Occipital lobe (tissue), 2 donors: ENCODE data around the gene TCAP. TPM values are rescaled to one million over a fixed set of nuclear protein-coding genes. Genes with fewer than 3 reads are reported as not detected.

Experiments used
- DNase-seq: peaks from one replicate; lab custom pipeline; 2025; lab: John Stamatoyannopoulos, UW
- total RNA-seq: library from RNA; depleted of rRNA; stranded (reverse); fragments of >200 nt; gene quantifications from one replicate; pipeline ENCODE4 v1.2.3, GENCODE V29; 2014

The TCAP gene
- total RNA-seq, 1 donor from 2014 or later, result 0.47 TPM

DNA sequence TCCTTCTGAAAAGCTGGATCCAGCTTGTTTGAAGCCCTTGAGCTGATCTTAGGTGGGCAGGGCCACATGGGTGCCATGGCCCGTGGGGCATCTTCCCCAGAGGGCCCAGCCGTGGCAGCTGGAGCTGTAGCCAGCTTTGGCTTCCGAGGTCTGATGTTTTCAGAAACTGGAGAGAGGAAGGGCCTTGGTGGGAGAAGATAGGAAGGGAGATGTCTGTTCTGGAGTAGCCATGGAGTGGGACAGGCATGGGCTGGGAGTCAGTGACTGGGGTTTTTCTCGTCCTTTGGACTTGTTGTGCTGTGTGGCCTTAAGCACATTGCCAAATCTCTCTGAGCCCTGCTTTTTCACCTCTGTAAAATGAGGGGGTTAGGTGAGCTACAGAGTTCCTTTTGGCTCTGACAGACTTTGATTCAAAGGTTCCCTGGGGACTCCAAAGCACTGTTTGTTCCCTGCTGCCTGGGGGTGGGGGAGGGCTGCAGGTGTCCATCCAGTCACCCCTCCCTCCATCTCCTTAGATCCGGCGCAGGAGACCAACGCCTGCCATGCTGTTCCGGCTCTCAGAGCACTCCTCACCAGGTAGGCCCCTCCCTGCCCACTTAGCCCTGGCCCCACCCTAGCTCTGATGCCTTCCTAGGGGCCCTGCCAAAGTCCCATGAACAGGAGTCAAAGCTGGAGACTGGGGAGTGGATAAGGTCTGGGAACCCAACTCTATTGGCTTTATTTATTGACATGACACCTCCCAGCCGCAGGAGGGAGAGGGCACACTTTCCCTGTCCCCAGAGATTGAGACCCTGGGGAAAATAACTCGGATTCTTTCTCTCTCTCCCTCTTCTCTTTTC is 36.3 kb upstream of the TCAP start:
- no peak for DNase-seq

DNA sequence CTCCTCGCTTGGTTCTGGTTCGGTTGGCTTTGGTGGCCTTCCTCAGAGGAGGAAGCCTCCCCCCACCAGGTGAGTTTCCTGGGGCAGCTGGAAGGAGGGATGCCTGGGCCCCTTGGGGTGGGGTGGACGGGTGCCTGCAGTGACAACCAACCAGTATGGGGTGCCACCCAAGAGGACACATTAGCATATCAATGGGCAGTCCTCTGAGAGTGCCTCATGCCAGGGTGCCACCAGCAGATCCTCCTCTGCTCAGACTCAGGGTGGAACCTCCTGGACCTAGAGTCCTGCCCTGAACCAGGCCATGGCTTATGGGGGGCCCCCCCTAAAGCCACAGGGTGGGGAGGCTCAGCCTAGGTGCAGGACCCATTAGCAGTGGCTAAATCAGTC is 35.7 kb upstream of the TCAP start:
- no peak for DNase-seq

DNA sequence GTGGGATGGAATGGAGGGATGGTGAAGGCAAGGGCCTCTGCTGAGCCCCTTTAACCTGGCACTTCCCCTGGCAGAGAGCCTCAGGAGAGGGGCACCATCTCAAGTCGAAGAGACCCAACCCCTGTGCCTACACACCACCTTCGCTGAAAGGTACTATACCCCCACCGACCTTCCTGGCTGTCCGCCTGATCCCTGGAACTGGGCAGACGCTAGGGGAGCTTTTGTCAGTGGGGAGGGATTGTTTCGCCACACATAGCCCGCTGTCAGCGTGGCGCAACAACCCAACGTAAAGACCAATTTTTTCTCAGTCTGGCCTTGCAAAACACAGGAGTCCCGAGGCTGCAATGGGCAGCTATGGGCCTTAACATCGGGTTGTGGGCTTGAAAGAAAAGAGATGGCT is 35.3 kb upstream of the TCAP start:
- no peak for DNase-seq

DNA sequence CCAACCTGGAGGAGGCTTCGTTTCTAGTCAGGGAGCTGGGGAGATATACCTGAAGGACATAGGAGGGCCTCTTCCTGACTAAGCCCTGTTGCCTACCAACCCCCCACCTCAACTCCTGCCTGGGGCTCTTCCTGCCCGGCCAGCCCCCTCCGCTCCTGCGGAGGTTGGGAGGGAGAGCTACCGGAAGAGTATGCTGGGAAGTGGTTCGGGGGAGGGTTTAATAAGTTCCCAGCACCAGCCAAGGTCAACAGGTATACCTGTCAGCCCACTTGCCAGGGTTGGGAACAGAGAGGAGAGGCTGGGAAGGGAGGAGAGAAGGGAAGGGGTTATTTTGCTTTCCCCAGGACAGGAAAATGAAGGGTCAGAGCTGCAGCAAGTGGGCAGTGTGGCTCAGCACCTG is 33.7 kb upstream of the TCAP start:
- DNase-seq, result no peak

DNA sequence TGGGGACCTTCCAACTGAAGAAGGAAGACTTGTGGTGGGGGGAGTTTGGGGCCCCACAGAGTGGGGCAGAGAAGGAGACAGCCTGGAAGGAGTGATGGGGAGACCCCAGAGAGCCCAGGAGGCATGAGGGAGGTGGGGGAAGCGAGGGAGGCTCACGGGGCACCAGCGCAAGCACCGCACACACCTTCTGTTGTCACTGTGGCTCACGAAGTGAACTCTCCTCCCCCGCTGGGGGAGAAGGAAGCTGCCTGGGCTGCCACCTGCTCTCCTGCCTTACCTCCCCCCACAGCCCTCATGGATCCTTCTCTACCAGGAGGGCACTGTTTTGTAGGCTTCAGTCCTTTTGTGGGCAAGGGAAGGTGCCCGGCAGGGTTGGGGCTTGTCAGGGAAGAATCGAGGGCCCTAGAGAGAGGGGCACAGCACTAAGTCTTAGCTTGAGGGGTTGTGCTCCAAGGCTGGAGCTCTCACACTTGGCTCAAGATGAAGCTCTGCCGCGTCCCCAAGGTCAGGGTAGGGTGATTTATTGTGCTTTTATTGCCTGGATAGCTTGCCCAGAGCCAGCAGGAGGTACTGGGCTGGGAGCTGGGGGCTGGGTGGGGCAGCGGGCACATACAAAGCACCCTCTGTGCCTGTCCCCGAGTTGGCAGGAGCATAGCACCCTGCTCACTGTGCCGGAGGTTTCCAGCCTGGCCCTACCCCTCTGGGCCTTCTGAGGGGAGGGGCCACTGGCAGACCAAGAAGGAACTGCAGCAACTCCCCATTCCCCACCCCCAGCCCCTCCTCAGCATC is 32.8 kb upstream of the TCAP start:
- peak; percentile 51 for DNase-seq

DNA sequence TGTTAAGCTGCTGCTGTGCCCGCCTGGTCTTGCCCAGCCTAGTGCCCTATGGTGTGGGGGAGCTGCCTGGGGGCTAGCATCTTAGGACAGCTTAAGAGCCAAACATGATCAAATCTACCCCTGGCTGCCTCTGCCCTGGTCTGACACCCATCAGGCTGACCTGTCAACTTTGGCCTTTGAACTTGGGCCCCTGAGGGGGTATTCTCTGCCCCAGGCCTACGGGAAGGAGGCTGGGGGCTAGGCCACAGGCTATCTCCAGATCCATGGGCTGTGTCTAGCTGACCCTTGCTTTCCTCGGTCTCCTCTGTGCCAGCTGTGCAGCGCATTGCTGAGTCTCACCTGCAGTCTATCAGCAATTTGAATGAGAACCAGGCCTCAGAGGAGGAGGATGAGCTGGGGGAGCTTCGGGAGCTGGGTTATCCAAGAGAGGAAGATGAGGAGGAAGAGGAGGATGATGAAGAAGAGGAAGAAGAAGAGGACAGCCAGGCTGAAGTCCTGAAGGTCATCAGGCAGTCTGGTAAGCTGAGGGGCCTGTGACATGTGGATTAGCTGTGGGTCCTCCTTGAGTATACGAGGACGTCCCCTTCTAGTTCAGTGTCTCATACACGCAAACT is 31.5 kb upstream of the TCAP start:
- DNase-seq, result no peak

DNA sequence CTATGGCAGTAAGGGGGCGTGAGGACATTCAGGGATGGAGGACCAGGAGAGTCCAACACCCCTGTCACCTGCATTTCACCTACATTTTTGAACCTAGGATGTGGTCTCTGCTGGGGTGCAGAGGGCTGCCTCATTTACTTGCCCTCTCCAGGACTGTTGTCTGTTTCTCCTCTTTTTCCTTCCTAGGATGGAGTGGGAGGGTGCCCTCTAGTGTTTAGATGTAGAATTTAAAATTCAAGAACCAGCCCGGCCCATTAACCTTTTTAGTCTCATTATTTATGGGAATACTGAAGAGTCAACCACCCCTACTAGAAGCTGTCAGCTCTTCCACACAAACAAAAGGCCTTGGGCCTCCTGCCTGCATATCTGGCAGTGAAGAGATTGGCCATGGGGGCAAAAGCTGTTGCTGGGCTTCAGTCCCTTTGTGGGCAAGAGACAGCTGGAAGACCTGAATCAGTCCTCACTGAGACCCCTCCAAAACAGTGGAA is 30.7 kb upstream of the TCAP start:
- DNase-seq, result no peak

DNA sequence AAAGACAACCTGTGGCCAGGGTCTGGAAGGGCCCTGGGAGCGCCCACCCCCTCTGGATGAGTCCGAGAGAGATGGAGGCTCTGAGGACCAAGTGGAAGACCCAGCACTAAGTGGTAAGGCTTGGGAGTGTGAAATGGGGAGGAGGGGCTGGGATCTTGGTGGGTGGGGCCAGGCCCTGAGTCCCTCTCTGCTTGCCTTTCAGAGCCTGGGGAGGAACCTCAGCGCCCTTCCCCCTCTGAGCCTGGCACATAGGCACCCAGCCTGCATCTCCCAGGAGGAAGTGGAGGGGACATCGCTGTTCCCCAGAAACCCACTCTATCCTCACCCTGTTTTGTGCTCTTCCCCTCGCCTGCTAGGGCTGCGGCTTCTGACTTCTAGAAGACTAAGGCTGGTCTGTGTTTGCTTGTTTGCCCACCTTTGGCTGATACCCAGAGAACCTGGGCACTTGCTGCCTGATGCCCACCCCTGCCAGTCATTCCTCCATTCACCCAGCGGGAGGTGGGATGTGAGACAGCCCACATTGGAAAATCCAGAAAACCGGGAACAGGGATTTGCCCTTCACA is 29.5 kb upstream of the TCAP start:
- DNase-seq, result no peak

DNA sequence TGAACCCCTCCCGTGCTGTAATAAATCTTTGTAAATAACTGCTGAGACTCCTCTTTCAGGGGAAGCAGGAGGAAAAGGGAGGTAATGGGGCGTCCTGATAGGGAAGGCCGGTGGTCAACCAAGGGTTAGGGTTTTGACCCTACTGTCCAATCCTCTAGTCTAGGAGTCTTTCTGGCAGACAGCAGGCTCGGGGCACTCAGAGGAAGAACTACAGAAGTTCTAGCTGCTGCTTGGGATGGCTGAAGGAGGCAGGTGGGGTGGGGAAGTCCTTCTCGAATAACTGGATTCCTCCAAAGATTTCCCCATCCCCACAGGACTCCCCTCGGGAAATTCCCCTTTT is 28.6 kb upstream of the TCAP start:
- DNase-seq, result no peak

DNA sequence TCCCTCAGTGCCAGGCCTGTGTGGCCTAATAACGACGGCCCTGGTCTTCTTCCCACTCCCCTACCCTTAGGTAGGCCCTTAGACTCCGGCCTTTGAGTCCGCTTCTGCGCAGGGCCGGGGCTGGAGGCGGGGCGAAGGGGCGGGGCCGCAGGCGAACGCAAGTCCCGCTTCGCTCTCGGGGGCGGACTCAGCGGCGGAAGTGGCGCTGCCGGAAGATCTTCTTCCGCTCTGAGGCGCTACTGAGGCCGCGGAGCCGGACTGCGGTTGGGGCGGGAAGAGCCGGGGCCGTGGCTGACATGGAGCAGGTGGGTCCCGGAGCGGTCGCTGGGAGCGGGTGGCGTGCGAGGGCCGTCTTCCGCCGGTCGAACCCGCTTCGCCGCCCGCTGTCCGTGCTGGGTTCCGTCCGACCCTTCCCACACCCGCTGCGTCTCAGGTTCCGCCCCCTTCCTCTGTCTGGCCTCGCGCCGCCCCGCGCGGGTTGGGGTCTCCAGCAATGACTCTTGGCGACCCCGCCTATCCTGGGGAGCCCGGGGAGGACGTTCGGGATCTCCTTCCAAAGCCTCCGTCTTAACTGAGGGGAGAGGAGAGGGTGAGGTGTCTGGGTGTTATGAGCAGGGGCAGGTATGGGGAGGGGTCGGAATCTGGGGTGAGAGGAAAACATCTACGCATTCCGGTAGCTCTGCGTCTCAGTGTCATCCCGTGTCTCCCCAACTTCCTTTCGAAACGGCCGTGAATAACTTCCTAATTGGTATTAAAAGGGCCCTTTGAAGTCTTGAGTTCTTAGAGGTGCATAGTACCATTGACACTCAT is 28.0 kb upstream of the TCAP start, which contains the start of gene STARD3:
STARD3 (plus strand) TSS at position 218 of the 810 bp plus-strand sequence. CDS start 16,388 bp downstream, outside the sequence.
- peak; percentile 85 for DNase-seq

DNA sequence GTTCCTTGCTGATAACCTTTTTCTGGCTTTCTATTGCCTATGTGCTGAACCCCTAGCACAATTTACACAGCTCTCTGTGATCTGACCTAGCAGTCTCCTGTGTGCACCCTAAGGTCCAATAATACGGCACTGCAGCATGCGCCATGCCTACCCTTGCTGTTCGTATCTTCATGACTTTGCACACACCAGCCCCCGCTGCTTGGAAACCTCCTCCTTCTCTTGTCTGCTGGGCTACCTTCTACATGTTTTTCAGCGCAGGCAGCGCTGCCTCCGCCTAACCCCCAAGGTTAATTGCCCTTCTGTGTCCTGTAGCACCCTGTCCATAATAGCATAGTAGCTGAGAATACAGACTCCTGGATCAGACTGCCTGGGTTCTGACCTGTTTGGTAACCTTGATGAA is 26.8 kb upstream of the TCAP start:
- DNase-seq, result no peak

DNA sequence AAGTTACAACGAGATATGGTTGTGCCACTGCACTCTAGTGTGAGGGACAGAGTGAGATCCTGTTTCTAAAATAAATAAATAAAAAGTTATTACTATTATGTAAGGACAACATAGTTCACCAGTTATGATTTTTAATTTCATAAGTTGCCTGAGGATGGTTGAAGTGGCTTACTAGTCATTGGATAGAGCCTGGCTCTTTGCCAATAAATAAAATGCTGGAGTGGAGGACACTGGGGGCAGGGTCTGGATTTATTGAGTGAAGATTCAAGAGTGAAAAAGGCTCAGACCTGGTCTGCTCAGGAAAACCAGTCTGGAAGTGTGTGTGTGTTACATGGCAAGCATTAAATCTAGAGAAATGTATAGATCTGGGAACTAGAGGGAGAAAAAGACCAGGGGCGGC is 26.1 kb upstream of the TCAP start:
- DNase-seq, result no peak

DNA sequence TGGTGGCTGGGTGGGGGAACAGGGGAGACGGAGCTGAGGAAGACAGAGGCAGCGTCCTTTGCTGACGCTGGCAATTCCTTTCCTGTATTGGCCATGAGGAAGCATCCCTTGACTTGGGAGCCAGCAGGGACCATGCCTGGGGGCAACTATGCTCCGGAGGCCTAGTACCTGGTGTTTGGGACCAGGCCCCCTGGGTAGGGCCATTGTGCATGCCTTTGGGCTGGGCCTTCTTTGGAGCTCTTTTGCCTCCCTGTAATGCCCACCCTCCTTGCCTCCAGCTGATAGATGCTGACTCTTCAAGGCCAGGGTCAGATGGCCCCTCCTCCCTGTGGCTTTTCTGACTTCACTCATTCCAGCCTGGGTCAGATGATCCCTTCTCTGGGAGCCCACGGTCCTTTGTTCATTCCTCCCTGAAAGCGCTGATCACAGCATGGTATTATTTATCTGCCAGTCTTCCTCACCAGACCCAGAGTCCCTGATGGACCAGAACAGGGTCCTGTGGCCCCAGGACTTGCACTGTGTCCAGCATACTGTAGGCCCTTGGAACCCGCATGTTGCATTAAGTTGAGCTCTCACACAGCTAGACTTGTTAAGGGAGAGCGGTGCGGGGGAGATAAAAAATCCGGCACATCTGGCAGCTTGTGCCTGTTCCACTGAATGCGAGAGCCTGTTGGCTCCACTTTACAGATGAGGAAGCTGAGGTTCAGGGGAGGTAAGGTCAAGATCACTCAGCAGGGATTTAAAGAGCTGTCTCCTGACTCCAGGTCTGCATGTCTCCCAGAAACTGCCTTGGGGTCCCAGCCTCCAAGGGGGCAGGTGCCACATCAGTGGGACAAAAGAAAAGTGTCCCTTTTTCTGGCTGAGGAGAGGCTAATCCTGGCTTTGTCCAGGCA is 25.3 kb upstream of the TCAP start:
- DNase-seq, result no peak

DNA sequence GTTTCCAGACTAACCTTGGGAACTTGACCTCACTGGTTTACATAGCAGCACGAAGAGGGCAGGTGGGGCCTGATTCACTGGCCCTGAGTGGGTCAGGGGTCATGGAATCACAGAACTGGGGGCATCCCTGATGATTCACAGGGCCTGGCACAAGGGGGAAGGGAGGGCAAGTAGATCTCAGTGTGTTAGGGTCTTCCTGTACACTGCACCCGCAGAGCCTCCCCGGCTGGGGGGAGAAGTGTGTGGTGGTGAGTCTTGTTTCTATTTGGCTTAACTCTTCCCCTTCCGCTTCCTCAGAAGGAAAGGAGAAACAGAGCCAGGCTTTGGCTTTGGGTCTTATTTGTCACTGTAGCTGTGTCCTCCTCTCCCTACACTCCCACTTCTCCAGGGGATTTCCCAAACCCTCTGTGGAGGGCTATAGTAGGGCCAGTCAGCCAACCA is 24.5 kb upstream of the TCAP start:
- no peak for DNase-seq

DNA sequence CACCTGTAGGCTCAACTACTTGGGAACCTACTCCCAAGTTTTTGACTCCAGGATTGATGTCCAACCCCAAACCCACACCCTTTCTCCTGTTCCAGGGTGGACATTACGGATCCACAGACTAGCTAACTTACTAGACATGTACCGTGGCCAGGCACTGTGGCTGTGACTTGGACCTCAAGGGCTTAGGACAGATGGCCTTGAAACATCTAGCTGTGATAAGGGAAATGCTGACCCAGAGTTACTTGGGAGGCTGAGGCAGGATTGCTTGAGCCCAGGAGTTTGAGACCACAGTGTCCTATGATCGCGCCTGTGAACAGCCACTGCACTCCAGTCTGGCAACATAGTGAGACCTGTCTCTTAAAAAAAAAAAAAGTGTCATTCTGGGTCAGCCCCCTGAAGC is 24.1 kb upstream of the TCAP start:
- no peak for DNase-seq

DNA sequence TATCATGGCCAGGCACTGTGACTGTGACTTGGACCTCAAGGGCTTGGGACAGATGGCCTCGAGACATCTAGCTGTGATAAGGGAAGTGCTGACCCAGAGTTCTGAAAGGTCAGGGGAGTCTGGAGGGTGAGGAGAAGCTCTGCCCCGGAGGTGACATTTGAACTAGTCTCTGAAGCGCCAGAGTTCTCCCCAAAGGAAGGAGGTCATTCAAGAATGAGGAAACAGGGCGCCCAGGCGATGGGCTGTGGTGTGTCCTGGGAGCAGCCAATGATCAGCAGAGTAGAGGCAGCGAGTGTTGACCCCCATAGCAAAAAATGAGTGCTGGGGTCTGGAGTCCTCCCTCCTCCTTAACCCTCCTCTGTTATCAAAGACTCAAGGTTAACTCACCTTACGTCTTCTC is 23.3 kb upstream of the TCAP start:
- DNase-seq, result no peak

DNA sequence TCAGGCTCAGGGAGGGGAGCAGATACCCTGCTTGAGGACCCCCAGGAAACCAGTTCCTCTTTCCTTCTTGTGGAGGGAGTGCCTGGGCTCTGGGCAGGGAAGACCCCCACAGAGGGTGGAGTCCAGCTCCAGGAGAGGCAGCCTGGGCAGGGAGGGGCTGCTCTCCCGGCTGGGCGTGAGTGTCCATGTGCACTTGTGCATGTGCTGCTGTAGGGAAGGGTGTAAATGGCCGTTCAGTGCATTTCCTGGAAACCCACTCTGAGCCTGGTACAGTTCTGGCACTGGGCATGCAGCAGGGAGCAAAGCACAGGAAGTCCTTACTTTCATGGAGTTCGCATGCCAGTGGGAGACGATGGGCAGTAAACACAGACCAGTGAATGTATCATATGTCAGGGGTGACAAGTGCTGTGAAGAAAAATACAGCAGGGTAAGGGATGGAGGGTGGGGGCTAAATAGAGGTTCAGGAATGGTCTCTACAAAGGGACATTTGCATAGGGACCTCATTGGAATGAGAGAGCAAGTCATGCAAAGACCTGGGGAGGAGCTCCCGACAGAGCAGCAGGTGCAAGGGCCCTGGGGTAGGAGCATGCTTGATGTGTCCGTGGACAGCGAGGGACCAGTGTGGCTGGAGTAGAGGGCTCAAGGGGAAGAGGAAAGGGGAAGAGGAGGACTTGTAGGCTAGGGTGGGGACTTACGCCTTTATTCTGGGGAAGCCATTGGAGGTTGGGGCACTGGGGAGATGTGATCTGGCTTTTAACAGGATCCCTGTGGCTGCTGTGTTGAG is 22.7 kb upstream of the TCAP start:
- no peak for DNase-seq

DNA sequence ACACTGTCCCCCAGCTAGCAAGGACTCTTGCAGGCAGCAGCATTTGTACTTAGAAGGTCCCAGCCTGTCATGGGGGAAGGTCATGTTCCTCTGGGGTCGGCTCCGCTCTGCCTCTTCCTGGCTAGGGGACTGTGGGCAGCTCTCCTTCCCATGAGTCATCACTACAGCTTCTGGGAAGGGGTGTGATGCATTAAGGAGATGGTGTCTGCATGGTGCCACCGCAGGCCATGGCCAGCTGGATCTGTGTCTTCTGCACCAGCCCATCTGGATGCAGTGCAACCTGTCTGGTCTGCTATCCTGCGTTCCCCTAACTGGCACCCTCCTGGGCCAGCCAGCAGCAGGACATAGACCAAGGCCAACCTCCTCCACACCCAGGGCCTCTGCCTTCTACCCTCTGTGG is 21.9 kb upstream of the TCAP start:
- no peak for DNase-seq

DNA sequence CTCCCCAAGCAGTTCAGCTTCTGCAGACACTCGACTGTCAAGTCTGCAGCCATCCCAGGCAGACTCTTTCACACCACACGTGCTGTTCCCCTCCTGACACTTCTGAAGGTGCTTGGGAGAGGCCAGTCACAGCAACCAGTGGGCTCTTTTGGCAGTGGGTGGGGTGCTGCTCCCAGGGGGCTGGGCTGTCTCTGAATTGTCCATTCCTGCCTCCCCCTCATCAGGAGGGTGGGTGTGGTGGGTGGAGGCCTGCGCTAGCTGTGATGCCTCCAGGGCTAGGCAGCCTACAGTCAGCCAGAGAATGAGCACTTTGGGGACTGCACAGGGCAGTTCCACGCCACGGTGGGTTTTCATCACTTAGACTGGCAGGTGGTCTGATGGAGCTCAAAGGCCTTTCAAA is 17.9 kb upstream of the TCAP start:
- DNase-seq, result no peak
